GM19324 (cell line): Measurements from ENCODE around the gene AADACL4.

Source experiments
- ATAC-seq: cut with Tn5 transposase; IDR thresholded peaks from one replicate; pipeline ENCODE4 v1.9.1; 2021; ENCODE audit warnings: mild to moderate bottlenecking, moderate library complexity; ENCODE audit not compliant: unreplicated experiment, low FRiP score

AADACL4 gene

DNA sequence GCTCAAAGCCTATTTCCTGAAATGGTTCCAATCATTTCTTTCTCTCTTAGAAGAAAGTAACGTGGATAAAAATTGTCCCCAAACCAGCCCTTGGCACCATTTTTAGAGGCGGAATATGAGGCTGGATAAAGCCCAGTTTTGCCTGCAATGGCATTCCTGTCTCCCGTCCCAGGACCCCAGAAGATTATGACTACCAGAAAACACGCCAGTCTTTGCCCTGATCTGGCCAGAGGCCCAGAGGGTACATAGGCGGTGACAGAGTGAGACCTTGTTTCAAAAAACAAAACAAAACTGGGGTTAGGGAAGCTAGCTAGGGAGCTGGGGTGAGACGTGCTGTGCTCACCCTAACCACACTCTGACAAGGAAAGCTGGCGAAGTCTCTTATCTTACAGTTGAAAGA, at the start of gene AADACL4:
Gene AADACL4 (plus strand): TSS at position 301 of the 400 bp plus-strand sequence. CDS start 462 bp downstream, outside the sequence.
- ATAC-seq = no peak

DNA sequence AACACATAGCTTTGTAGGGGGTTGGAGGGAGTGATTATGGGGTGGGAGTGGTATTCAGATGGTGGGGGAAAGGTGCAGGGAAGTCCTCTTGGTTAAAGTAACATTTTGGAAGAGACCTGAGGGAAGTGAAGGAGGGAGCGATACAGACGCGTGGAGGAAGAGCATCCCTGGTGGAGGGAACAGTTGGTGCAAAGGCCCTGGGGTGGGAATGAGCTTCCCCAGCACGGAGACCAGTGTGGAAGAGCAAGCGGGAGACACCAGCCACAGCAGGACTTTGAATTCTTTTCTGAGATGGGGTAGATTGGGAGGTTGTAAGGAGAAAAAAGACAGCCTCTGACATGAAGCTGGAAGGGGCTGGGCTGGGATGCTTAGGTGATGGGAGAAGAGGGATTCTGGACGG, 49.4 kb upstream of the AADACL4 start:
- ATAC-seq = no peak

DNA sequence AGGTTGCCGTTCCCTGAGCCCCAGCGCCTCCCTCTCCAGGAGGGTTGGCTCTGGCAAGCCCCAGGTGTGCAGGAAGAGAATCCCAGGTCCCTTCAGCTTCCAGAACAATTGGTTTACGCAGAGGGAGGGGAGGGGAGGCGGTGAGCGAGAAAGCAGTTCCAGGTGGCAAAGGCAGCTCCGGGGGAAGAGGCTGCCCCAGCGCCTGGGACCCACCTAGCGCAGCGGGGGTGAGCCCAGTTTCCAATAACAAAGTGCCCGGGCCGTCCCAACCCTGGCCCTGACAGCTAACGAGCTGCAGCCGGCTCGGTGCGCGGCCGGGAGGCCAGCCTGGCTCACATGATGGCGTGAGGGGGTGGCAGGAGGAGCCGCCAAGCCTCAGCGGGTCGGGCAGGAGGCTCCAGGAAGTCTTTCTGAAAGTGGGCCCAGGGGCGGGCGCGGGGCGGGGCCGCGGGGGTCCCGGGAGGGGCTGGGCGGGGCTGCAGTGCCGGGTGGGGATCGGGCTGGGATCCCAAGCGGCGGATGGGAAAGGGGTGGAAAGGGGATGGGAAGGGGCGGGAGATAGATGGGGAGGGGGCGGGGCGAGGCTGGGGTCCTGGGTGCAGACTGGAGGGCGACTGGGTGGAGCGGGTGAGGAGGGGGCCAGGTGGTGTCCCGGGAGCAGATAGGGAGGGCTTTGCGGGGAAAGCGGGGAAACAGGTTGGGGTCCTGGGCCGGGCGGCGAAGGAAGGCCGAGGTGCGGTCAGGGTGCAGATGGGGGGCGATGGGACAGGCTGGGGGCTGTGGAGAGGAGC, 48.7 kb upstream of the AADACL4 start:
- no peak for ATAC-seq

DNA sequence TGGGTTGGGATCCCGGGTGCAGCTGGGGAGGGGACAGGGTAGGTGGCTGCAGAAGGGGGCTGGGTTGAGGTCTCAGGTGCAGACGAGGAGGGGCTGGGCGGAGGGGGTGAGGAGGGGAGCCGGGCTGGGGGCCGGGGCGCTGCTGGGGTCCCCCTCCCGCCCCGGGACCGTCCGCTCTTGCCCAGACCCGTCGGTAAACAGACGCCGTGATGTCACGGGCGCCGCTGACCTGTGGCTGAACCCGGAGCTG, 48.2 kb upstream of the AADACL4 start:
- ATAC-seq = no peak

DNA sequence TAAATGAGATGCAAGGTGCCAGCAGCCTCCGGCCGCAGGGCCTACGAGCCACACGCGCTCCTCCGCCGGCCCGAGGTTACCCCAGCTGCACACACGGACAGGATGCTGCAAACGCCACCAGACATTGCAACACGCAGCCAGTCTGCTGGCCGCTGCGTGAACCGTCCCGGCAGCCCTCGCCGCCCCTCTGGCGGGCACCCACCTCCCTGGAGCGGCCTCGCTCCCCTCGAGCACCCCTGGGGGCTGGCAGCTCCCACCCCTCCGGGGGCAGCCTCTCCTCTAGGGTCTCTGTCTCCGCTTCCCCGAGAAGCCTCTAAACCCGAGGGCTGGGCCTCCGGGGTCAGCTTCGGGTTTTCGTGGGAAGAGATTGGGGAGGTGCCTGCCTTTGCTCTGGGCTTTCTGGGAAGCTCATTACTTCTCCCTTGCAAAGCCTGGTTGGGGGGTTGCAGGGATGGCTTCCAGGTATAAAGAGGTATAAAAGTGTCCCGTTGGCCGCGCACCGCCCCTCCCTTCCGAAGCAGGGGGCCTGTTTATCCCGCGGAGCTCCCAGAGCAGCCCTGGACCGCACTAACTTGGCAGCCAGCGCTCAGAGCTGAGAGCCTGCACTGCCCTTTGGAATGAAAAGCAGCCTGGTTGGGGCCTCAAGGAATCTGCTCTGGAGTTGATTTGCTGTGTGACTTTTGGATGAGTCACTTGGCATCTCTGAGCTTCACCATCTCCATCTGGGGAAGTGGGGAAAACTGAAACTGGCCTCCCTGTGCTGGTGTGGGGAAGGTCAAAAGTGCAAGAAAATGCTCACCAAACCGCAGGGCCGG, 47.7 kb upstream of the AADACL4 start:
- no peak for ATAC-seq

DNA sequence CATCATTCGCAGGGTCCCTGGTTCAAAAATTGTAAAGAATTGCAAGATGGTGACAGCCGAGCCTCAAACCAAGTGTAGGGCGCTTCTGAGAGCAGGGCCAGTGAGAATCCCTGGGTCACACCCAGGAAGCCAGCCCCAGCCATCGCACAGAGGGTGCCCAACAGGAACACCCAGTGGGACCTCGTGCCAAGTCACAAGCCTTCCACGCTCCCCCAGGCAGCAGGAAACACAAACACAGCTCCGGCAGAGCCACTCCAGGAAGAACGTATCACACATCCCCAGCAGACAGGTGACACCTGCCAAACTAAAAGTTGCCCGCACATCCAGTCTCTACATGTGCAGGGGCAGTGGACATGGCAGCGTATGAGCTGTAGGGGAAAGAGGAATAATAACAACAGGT, 46.1 kb upstream of the AADACL4 start:
- no peak for ATAC-seq

DNA sequence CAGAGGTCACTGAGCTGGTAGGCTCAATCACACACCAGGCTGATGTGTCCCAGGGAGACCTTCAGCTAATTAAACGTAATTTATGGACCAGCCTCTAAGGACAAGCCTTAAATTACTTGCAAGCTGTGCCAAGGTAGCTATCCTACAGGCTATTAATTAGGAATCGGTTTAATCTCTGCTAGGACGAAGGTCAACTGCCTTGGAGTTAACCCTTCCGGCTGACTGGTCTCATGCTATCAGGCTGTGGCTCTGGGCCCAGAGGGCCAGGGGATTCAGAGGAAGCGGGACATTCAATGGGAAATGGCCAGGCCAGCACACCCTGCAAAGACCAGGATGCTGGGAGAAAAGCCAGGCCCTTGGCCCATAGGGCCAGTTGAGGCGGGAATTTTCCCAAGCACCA, 44.9 kb upstream of the AADACL4 start:
- ATAC-seq = no peak

DNA sequence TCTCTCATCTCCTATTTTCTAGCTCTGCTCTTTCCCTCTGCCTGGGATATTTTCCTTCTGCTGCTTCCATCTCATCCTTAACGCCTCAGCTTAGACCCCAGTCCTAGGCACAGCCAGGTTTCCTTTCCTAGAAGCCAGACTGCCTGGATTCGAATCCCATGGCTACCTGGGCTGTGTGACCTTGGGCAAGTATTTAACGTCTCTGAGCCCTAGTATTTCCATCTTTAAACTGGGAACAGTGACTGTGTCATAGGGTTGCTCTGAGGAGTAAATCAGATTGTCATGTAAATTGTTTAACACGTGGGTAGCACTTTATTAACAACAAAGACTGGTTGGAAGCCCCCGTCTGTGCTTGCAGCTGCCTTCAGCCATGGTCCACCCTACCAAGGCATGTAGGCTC, 44.2 kb upstream of the AADACL4 start:
- ATAC-seq = no peak

DNA sequence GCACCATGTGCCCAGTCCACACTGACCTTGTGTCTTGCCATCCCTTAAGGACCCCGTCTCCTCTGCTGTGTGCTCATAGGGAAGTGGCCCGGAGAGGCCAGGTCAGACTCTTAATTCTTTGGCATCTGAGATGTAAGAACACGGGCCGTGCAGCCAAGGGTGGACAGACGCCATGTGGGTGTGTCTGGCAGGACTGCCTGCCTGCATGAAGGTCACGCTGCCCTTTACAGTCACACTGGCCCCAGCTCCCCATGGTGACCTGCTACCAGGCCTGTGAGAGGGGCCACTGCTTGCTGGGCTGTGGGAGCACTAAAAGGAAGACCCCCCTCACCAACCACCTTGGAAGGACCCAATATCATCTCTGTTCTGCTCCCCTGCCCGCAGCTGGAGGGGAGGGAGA, 43.5 kb upstream of the AADACL4 start:
- no peak for ATAC-seq

DNA sequence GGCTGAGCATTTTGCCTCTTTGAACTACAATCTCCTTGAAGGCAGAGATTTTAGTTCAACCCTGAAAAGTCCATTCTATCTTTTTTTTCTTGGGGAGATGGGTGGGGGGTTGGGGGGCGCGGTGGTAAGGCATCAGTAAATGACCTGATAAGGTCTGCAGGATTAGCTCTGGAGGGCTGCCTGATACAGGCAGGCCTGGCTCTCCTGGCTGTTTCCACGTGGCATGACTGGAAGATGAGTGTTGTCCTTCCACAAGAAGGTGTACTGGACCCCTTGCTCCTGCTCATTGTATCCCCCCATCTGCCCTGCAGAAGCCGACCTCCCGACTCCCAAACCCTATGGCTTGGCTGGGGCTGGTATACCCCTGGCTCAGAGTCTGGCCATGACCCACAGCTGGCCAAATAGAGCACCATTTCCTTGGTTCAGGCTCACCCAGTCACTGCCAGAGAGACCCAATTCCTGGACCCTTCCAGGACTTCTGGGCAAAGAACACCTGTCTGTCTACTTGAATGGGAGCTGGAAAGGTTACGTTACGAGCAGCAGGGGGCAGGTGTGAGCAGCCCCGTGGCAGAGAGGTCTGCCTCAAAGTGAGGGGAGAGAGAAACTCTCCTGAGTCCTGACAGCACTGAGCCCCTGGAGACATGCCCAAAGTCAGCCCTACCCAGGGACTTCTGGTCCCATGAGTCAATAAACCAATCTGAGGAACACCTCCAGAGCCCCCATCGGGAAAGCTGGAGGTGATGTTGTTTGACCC, 42.8 kb upstream of the AADACL4 start:
- no peak for ATAC-seq

DNA sequence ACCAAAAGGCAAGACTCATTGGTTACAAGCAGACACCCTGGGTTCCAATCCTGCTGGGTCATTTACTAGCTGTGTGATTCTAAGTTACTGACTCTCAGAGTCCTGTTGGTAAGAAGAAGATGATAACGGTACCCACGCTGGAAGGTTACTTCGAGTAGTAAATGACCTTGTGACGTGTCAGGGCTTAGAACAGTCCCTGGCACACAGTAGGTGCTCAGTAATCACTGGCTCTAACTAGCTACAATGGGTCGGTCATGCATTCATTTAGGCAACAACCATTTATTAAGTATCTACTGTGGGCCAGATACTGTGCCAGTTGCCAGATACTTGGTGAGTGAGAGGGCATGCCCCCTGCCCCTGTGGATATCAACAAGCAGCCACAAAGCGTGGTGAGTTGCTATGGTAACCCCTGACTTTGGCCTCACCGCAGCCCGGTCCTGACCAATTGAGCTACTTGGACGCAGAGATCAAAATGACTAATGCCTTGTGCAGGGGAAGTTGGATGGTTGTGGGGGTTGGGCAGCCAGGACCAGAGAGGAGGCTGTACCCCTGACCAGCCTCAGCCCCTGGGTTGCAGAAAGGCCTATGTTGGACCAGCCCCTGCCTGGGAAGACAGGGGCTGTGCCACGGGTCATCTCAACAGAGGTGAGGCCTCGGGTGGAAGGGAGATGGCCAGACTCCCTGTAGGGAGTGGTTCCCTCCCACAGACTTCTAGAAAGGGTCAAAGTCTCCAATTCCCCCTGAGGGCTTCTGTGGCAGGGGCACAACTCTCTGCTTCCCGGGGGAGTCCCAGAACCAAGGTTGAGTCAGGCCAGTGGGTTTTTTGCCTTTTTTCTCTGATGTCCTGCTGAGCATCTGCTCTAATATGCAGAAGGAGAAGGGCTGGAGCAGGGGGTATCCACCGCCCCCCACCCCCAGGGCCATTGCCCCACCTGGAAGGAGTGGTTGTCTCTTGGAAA, 41.9 kb upstream of the AADACL4 start:
- no peak for ATAC-seq

DNA sequence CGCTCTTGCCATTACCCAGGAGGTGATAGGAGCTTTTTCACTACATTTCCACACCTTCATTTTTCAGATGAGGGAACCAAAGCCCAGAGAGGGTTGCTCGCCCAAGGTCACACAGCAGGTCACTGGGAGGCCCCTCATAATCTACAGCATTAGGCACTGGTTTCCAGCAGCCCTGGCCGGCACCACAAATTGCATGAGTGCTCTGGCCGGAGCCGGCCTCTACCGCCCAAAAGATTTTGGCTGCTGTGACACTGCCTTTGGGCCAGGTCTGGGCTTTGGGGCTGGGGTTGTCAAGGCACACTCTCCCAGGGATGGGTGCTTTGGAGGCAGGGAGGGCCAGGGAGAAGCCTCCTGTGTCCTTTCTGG, 41.2 kb upstream of the AADACL4 start:
- no peak for ATAC-seq

DNA sequence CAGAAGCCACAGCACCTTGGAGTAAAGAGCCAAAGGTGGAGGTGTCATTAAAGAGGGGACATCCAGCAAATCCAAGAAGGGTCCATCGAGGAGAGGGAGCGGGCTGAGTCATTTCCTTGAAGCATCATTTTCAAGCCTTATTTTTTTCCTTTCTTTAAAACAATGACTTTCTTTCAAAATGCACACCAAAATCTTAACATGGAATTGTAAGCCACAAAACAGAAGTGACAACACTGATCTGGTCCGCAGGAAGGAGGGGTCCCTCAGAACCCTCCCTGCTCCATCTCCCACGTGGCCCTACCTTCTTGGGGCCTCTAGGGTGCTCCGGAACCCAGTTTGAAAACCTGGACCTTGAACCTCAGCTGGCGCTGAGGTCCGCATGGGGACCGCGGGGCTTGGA, 40.7 kb upstream of the AADACL4 start:
- no peak for ATAC-seq

DNA sequence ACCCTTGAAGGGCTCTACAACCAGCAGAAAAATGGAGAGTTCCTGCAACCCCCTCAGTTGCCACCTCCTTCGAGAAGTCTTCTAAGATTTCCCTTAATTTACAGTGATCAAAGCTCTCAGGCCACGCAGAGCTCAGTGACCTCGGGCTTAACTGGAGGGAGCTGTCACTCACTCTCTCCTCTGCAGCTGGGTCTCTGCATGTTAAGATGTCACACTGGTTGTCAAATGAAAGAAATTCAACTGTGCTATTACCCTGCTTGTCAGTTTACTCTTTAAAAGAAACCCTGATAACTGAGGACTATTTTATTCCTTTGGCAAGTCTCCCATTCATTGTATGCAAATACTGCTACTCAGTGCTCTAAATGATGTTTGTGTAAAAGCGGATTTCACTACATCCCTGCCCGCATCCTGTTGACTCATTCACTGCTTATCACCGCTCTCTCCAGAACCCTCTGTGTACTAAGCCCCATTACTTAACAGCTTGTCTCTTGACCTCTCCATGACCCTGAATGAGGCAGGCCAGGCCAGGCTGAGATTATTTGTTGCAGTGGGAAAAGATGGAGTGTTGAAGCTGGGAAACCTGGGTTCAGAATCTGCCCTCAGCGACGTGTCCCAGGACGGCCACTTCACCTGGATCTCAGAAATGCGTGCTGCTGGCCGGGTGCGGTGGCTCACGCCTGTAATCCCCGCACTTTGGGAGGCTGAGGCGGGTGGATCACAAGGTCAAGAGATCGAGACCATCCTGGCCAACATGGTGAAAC, 39.6 kb upstream of the AADACL4 start:
- ATAC-seq = no peak

DNA sequence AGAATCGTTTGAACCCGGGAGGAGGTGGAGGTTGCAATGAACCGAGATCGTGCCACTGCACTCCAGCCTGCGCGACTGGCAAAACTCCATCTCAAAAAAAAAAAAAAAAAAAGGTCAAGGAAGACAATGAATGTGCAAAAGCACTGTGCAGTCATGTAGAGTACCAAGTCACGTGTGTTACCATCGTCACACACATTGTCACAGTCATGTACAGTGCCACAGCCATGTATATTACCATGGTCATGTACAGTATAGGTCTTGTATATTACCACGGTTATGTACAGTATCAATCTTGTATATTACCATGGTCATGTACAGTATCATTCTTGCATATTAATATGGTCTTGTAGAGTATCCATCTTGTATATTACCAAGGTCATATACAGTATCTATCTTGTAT, 38.9 kb upstream of the AADACL4 start:
- ATAC-seq = no peak

DNA sequence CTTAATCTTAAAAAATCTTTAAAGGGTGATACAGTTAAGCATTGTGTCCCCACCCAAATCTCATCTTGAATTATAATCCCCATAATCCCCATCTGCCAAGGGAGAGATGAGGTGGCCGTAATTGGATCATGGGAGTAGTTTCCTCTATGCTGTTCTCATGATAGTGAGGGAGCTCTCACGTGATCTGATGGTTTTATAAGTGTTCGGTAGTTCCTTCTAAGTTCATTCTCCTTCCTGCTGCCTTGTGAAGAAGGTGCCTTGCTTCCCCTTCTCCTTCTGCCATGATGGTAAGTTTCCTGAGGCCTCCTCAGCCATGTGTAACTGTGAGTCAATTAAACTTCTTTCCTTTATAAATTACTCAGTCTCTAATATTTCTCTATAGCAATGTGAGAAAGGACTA, 36.6 kb upstream of the AADACL4 start:
- ATAC-seq = no peak

DNA sequence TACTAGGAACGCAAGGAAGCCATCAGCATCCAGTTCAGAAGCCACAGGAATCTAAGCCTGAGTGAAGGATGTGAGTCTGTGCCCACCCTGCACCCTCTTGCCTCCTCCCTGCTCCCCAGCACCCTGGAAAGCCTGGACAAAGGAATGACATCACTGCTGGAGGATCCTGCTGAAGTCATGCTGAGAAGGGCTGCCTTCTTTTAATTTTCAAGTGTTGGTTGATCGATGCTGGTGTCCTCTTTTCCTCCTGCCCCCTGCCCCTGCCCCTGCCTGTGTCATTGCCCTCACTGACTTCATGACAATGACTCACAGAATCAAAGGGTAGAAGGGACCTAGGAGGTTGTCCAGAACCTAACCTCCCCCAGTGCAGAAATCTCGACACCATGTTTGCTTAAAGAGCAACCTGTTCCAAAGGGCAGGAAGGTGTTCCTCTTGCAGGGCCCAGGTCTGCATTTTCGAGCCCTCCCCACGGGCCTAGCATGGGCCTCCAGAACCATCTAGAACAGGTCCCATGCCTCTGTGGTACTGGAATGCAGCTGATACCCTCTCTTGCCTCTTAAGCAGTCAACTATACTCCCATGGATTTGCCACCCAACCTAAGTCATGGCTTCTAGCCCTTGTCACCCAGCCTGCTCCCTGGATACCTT, 35.5 kb upstream of the AADACL4 start:
- ATAC-seq = no peak

DNA sequence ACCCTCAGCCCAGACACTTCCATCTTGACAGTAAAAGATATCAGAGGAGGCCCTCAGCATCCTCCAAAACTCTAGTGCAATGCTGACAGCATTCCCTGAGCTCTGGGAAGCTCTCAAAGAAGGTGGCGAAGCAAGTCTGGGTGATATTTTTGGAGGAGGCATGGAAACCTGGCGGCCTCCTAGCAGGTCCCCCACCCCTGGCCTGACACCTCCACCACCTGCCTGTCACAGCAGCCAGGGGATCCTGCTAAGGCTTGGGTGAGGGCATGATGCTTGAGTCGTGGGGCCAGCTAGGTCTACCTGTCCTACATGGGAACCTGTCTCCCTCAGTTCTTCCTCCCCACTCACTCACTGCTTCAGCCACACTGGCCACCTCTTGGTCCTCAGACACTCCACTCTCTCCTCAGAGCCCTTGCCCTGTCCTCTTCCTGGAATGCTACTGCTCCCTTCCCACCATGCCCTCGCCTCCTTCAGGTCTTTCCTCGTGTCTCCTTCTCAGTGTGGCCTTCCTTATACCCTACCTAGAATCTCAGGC, 34.3 kb upstream of the AADACL4 start:
- ATAC-seq = no peak
